Left ventricle myocardium superior (tissue), 1 donor: Measurements from ENCODE around the gene PYGL. TPM values are rescaled to one million over a fixed set of nuclear protein-coding genes. Genes with fewer than 3 reads are reported as not detected.
"Not testable (repeated sequence)": the region's sequence is repeated elsewhere in the genome, so short reads cannot be mapped to it uniquely, and the experiment has no call there.

Experiments used
- ATAC-seq: fragments of 200-7000 bp; cut with Tn5 transposase; one replicate; pipeline ENCODE4 v1.9.1; 2020; ENCODE audit warnings: mild to moderate bottlenecking, moderate library complexity
- DNase-seq: peaks from one replicate; pipeline ENCODE4 v3.0.0-alpha.2; 2020
- intact Hi-C: fragments of 100-400 bp; cut with micrococcal nuclease; formaldehyde crosslinking; loops from one replicate; pipeline ENCODE4 v1.11.0; 2022
- total RNA-seq: library from RNA; stranded (reverse); fragmentation: NEBNext Ultra II Directional; extraction: Animal tissue kit (Norgen Biotek cat#: 25700); gene quantifications from one replicate; pipeline ENCODE4 v1.2.1, GENCODE V29; 2021
- donor health status: DM: no; HTN: yes; CAD: no; lungs with severe emphysema.

The PYGL gene
- total RNA-seq, 1 donor from 2014 or later: 6.6 TPM

- intact Hi-C loops, DNase-seq, ATAC-seq: not testable (repeated sequence)
Measured at GRCh38 chr14:50896421-50896820, 47.9 kb downstream of the PYGL start.

GRCh38 chr14:50892255-50892654 is 52.0 kb downstream of the PYGL start:
- ATAC-seq (no peak), DNase-seq (no peak)
- intact Hi-C loops: no loop called here

DNA sequence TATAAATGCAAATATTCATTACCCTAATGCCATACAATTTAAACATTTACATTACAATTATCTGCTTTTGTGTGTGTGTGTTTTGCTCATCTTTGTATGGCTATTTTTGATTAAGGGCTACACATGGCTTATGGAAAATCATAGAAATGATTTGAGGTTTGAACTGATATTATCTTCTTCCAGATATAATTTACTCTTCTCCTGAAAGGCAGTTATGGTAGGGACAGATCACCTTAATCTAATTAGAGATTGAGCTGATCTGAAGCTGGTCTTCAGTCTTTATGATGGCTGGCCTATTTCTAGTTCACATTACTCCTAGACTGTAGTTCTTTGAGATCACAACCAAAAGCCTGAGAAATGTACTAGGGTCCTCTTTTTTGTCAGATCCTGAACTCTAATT is 56.8 kb downstream of the PYGL start:
- DNase-seq (no peak), ATAC-seq (no peak)
- intact Hi-C loops: no loop called here

GRCh38 chr14:50883827-50884197 is 60.5 kb downstream of the PYGL start:
- ATAC-seq (no peak), DNase-seq (no peak)
- intact Hi-C loops: no loop called here

GRCh38 chr14:50882932-50883826 is 61.1 kb downstream of the PYGL start:
- ATAC-seq (no peak), DNase-seq (no peak)
- intact Hi-C loops: no loop called here

DNA sequence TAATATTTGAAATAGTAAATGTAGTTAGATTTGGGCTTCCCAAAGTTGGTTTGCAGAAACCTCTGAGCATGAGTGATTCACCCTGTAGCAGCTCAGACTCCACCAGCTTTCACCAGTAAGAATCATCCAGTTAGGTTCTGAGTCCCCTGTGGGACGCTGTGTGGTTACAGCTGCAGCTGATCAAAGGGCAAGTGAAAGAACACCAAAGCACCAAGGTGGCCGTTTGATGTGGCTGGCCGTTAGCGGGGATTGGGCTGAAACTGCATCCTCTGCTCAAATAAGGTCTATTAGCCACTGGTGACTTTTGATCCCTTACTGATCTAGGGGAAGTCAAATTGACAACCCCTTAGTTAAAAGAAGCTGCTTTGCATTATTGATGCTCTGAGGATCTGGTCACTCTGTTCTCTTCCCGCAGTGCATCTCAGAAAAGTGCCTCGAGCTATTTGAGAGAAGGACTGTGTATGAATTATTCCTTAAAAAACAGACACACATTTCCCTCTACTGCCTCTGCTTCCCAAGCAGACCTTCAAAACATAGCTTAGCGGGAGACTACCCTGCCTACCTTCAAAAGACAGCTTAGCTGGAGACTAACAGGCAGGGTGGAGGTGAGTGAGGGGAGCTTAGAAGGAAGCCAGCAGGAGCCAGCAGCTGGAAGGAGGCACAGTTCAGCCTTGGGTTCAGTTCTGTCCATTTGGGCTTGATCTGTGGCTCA is 68.8 kb downstream of the PYGL start:
- ATAC-seq (no peak), DNase-seq (no peak)
- intact Hi-C loops: no loop called here

DNA sequence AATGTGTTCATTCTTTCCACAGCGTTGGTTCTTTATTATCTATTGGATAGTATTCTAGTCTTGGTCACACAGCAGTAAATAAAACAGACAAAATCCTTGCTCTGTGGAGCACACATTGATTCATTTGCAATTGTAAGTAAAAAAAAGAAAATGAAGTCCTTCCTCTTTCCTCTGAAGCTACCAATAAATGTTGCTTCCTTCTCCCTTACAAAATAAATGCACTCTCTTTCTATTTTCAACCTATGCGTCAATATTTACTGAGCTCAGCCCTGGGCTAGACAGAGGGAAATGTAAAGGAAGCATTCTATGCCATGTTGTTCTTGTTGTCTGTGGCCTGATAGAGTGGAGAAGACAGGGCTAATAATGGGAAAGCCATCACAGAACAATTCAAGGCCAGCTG is 69.5 kb downstream of the PYGL start:
- ATAC-seq (no peak), DNase-seq (no peak)
- intact Hi-C loops: no loop called here

GRCh38 chr14:50871914-50872732 is 72.2 kb downstream of the PYGL start, which contains the start of gene ABHD12B:
Gene ABHD12B (plus strand): TSS chr14:50872053. CDS start chr14:50872175, 122 bp downstream.
- ATAC-seq (peak; percentile 53), DNase-seq (peak; percentile 41)
- intact Hi-C loops: no loop called here

DNA sequence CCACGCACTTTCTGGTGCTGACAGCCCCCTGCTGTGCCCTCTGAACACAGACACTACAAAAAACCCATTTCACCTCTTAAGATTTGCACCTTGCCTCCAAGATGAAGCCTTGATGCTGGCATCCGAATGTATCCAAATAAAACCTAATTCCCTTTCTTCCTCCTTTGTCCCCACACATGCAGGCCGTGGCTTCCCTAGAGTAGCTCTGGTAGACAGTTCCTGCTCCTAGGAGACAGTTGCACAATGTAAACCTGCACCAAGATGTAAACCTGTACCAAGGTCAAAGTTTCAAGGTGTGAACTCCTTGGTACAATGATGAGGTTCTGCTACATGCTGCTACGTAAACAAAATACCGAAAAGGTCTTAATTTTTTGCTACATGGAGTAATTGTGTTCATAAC is 73.1 kb downstream of the PYGL start:
- intact Hi-C loops: no loop called here
- no peak for ATAC-seq
- no peak for DNase-seq

DNA sequence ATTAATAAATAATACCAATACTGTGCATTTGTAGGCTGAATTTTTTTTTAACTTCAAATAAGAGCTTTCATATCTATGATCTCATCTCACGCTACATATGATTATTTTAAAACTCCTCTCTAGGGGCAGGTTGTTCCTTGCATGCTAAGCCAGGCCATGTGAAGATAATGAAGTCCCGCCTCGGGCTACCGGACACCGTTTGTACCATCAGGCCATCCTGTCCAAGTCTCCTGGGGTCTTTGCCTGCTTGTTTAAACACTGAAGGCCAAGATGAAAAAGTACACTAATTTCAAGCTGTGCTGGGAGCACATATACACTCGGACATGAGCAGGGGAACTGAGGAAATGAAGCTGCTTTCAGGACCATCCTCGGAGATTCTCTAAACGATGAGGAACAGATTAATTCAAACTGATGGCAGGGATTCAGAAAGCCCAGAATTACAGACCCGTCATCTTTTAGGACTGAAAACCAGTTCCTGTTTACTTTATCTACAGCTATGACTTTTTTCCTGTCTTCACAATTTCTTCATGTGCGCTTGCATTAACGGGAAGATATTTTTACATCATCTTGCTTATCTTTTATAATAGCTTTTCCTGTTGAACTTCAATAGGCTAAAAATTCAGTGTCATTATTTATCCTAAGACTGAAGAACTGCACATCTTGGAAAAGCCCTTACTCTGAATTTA is 78.7 kb downstream of the PYGL start:
- intact Hi-C loops: no loop called here
- no peak for DNase-seq
- ATAC-seq: no peak

DNA sequence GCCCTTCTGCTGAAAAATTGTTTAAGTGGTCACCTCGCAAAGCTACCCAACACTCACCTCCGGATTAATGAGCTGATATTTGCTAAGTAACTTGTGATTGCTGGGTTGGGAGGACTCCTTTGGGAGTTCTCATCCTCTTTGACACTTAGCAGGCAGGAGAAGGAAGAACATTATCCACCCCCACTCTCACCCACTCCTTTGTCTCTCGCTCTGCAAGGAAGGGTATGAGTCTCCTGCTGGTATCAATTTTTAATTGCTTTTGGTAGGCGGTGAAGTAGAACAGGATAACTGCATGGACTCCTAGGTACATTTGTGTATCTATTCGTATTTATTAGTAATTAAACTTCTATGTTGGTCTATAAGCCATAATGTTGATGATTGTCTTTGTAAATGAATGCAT is 79.3 kb downstream of the PYGL start:
- intact Hi-C loops: no loop called here

DNA sequence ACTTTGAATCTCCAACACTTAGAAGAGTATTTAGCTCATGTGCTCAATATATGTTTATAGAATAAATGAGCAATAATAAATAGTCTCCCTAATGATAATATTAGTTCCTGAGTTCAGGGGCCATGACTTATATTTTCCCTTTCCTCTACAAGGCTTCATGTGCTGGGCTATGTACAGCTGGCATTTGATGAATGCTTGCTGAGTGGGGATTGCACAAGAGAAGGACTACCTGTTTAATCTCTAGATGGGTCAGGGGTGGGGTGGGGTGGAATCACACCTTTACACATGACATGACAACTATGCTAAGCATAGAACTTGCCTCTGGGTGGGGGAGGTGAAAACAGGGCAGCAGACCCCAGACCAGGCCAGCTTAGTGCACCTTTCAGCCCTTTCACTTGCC is 80.0 kb downstream of the PYGL start:
- ATAC-seq: no peak
- intact Hi-C loops: no loop called here
- no peak for DNase-seq

More for the DNA sequence above, 79.3 kb downstream of the PYGL start:
- ATAC-seq: no peak
- DNase-seq: no peak

- intact Hi-C loops: no loop called here
- no peak for ATAC-seq
- no peak for DNase-seq
Measured at GRCh38 chr14:50862036-50862570, 82.2 kb downstream of the PYGL start.

GRCh38 chr14:50860478-50861086 is 83.7 kb downstream of the PYGL start:
- intact Hi-C loops: loop anchor here (1.0 kb wide), 1 partner anchor 82 kb away; no protein-coding TSS in a partner anchor
- ATAC-seq (peak; percentile 86), DNase-seq (peak; percentile 79)

- intact Hi-C loops: no loop called here
- DNase-seq: no peak
- peak; percentile 11 for ATAC-seq
Measured at GRCh38 chr14:50859296-50859624, 85.0 kb downstream of the PYGL start.

DNA sequence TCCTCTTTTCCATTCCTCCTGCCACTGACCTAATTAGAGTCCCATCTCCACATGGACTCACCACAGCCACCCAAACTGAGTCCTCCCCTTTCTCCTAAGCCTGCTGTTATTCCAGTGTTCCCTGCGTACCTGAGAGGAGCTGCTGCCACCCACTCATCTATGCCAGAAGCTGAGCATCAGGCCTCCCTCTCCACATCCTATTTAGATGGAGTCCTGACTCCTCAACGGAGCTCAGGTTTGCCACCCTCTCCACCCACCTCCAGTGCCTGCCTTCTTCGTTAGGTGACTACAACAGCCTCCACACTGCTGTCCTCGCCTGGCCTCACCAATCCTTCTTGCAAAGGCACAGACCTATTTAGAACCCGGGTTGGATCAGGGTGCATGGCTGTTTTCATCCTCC is 87.6 kb downstream of the PYGL start:
- ATAC-seq (no peak), DNase-seq (no peak)
- intact Hi-C loops: no loop called here

GRCh38 chr14:50855558-50855957 is 88.7 kb downstream of the PYGL start:
- DNase-seq: no peak
- ATAC-seq: no peak
- intact Hi-C loops: no loop called here
